Activated naive CD4-positive, alpha-beta T cell treated with anti-CD3 and anti-CD28 coated beads, Interleukin-2, amount 50 U/mL, for 24 hours (primary cell): ENCODE results near the gene SULF2.

ENCODE experiments used
- H3K27ac Mint-ChIP-seq: one replicate; pipeline ENCODE4 v1.8.0; 2021; ENCODE audit warnings: mild to moderate bottlenecking, mixed read lengths
- H3K27me3 Mint-ChIP-seq: one replicate; pipeline ENCODE4 v1.8.0; 2021; ENCODE audit warnings: mixed read lengths
- H3K36me3 Mint-ChIP-seq: one replicate; pipeline ENCODE4 v1.8.0; 2021; ENCODE audit warnings: mixed read lengths
- H3K4me1 Mint-ChIP-seq: one replicate; pipeline ENCODE4 v1.8.0; 2021; ENCODE audit warnings: mixed read lengths
- H3K4me3 Mint-ChIP-seq: one replicate; pipeline ENCODE4 v1.8.0; 2021; ENCODE audit warnings: mild to moderate bottlenecking, mixed read lengths
- H3K9me3 Mint-ChIP-seq: one replicate; pipeline ENCODE4 v1.8.0; 2021; ENCODE audit warnings: mixed read lengths

Gene SULF2

DNA sequence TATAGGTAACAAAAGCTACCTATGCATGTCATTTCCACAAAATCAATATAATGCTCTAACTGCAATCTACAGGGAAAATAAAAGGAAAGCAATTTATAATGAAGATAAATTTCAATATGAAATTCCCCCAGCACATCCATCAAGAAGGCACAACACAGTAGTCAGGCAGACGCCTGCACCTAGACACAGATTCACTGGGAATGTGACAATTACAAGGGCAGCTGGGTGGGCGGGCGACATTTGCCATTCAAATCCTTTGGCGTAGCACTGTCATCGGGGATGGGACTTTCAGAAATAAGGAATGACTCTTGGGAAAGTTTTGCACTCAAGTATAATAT is 60.4 kb downstream of the SULF2 start:
- H3K36me3 Mint-ChIP-seq = no peaks in the 10 kb centered on the region
- H3K4me1 Mint-ChIP-seq = peaks cover 46% of the 10 kb centered on the region
- H3K27ac Mint-ChIP-seq = no peak overlapping the region
- H3K9me3 Mint-ChIP-seq = no peaks in the 10 kb centered on the region
- H3K27me3 Mint-ChIP-seq = no peaks in the 10 kb centered on the region
- H3K4me3 Mint-ChIP-seq = no peak overlapping the region

DNA sequence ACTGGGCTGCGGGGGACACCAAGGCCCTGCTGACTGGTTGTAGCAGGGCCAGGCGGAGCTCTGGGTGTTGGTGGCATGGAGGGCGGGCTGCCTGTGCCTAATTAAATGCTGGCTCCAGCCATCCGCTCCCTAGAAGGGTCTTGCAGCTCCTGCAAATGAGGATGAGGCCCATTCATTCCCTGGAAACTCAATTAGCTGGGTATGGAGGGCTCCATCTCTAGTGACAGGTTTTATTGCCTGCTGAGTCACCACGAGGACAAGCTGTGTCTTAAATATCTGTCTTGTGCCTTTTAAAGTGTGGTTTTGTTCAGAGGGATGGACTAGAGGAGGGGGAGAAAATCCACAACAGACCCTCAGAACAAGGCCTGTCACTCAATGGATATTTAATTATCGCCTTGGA is 60.9 kb downstream of the SULF2 start:
- H3K27me3 Mint-ChIP-seq = no peaks in the 10 kb centered on the region
- peaks cover 44% of the 10 kb centered on the region for H3K4me1 Mint-ChIP-seq
- H3K4me3 Mint-ChIP-seq = no peak overlapping the region
- H3K9me3 Mint-ChIP-seq = no peaks in the 10 kb centered on the region
- no peaks in the 10 kb centered on the region for H3K36me3 Mint-ChIP-seq
- no peak overlapping the region for H3K27ac Mint-ChIP-seq

DNA sequence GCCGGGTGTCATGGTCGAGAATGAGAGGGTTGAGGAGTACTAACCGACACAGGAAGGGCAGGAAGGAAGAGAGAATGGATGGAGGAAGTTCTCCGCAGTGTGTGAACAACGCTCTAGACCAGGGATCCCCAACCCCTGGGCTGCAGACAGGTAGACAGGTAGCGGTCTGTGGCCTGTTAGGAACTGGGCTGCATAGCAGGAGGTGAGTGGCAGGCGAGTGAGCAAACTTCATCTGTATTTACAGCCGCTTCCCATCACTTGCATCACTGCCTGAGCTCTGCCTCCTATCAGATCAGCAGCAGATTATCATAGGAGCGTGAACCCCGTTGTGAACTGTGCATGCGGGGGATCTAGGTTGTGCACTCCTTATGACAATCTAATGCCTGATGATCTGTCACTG is 62.0 kb downstream of the SULF2 start:
- Mint-ChIP-seq H3K4me1 (peaks cover 33% of the 10 kb centered on the region), H3K27ac (no peak overlapping the region), H3K36me3 (no peaks in the 10 kb centered on the region), H3K4me3 (no peak overlapping the region), H3K27me3 (no peaks in the 10 kb centered on the region), H3K9me3 (no peaks in the 10 kb centered on the region)

DNA sequence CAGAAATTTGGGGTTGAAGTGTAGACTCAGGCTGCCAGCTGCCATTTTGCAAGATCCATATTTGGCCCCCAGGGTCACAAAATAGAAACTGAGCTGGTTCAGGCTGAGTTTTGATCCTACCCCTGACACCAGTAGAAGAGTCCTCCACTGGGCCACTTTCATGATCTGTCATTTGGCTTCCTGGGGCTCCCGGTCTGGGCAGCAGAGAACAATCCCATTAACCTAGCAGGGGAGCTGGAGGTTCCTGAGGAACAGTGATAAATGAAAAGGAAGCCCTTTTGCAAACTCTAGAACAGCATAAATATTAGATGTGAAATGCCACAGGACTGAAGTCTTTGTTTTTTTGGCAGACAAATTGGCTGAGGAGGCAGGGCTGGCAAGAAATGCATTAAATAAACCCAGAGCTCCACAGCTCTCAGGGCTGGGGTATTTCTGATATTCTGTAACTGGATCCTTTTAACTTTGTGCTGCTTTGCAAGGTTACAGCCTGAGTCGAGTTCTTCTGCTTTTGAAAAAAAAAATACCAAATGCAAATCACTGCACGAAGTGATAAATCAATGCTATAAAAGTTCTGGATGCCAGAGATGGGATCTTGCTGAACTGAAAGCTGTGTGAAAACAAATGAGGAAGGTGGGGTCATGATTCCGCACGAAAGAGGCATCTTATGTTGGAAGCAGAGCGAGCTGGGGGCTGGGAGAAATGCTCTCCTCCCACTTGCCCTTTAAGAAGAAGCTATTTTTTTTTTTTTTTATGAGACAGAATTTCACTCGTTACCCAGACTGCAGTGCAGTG is 64.4 kb downstream of the SULF2 start:
- Mint-ChIP-seq H3K9me3 (no peaks in the 10 kb centered on the region), H3K4me3 (no peak overlapping the region), H3K4me1 (peaks cover 8% of the 10 kb centered on the region), H3K36me3 (no peaks in the 10 kb centered on the region), H3K27ac (no peak overlapping the region), H3K27me3 (peaks cover under 1% of the 10 kb centered on the region)

DNA sequence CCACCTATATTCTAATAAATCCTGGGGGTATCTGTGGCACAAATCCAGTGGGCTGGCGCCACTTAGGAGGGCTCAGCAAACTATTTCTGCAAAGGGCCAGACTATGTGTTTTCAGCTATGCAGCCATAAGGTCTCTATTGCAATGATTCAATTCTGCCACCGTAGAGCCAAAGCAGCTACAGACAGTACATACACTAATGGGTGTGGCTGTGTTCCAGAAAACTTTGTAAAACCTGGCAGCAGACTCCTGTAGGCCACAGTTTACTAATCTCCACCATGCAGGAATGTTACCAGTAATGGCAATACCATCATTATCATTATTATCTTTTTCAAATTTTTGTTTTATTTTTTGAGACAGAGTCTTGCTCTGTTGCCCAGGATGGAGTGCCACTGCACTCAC is 65.7 kb downstream of the SULF2 start:
- Mint-ChIP-seq H3K4me3 (no peak overlapping the region), H3K4me1 (no peaks in the 10 kb centered on the region), H3K27ac (no peak overlapping the region), H3K27me3 (peaks cover 1% of the 10 kb centered on the region), H3K36me3 (no peaks in the 10 kb centered on the region), H3K9me3 (no peaks in the 10 kb centered on the region)

DNA sequence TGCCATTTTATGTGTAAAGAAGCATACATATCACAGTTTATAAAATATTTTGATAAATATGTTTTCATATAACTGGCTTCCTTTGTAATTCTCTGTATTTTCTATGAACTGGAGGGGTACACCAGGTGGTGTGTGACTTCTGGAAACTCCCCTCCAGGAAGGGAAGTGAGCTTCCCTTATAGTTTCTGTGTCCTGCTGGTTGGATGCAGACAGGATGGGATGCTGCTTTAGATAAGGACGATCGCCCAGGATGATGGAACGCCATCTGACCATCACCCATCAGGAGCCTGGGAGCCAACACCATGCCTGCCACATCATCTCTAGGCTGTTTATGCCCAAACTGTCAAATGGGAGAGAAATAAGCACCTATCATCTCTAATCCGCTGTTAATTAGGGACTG is 66.1 kb downstream of the SULF2 start:
- Mint-ChIP-seq H3K27ac (no peak overlapping the region), H3K9me3 (no peaks in the 10 kb centered on the region), H3K27me3 (peaks cover 1% of the 10 kb centered on the region), H3K4me1 (no peaks in the 10 kb centered on the region), H3K4me3 (no peak overlapping the region), H3K36me3 (no peaks in the 10 kb centered on the region)

DNA sequence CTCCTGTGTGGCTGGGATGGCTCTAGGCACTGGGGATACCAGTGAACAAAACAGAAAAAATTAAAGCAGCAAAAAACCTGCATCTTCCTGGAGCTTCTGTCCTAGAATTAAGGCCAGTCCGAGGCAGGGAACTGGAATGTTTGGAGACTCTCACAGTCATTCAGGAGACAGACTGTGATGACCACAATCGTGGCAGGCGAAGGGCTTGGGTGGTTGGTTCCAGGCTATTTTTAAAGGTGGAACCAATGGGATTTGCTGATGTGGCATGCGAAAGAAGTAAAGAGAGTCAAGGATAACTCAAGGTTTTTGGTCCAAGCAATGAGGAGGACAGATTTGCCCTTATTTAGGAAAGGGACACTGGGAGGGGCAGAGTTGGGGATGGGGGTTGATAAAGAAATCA is 66.9 kb downstream of the SULF2 start:
- no peaks in the 10 kb centered on the region for H3K4me1 Mint-ChIP-seq
- no peak overlapping the region for H3K27ac Mint-ChIP-seq
- H3K9me3 Mint-ChIP-seq = no peaks in the 10 kb centered on the region
- peaks cover 1% of the 10 kb centered on the region for H3K27me3 Mint-ChIP-seq
- no peaks in the 10 kb centered on the region for H3K36me3 Mint-ChIP-seq
- H3K4me3 Mint-ChIP-seq = no peak overlapping the region

DNA sequence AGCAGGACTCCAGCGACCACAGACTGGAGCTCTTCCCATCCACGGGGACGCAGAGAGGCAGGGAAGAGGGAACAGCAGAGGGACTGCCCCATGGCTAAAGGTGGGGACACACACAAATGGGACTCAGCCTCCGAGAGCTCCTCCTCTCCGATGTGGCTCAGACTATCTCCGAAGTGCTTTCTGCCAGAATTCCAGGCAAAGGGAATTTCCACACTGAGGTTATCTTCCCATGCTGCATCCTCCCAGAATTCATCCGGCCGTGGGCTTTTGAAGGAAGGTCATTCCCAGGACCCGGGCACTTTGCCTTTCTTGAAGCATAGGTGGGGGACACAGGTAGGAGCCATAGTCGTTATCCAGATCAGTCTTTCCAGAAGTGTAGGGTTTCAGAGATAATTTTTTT is 67.9 kb downstream of the SULF2 start:
- H3K27me3 Mint-ChIP-seq = peaks cover 1% of the 10 kb centered on the region
- H3K4me3 Mint-ChIP-seq = no peak overlapping the region
- no peaks in the 10 kb centered on the region for H3K36me3 Mint-ChIP-seq
- no peaks in the 10 kb centered on the region for H3K9me3 Mint-ChIP-seq
- no peaks in the 10 kb centered on the region for H3K4me1 Mint-ChIP-seq
- H3K27ac Mint-ChIP-seq = no peak overlapping the region

DNA sequence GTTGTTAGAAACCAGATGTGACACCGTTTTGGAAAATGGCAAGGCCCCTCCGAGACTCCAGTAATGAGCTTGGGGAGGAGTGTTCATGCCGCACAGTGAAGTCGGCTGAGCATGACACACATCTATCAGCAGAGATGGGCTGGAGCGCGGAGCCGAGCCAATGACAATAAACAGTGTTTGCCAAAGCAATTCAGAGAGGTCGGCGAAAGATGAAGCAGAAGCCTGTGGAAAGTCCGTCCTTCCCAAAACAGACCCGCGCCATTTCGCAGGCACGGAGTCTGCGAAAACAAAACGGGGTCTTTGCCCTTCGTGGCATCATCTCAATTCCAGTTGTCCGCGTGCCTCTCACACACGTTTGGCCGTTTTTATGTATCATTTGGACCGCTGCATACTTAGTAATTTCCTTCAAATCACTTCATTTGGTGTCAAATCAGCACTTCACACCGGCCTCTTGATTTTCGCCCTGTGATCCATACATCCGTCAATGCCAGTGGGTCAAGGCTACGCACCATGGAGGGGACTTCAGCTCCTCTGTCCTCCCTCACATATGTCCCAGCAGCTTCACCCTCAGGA is 71.3 kb downstream of the SULF2 start:
- Mint-ChIP-seq H3K27me3 (peaks cover 1% of the 10 kb centered on the region), H3K4me1 (no peaks in the 10 kb centered on the region), H3K4me3 (no peak overlapping the region), H3K27ac (no peak overlapping the region), H3K36me3 (no peaks in the 10 kb centered on the region), H3K9me3 (no peaks in the 10 kb centered on the region)

DNA sequence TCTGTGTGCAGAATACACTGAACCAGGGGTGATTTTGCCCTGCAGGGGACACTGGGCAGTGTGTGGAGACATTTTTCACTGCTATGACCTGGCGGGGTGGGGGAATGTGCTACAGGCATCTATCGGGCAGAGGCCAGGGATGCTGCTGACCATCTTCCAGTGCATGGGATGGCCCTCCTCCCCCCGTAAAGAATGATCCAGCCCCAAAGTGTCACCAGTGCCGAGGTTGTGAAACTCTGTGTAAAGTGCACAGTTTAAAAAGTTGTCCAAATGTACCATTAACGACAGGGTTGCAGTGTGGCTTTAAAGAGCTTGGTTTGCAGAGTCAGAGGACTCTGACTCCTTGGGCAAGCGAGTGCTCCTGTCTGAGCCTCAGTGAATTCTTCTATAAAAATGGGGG is 72.1 kb downstream of the SULF2 start:
- Mint-ChIP-seq H3K27me3 (peaks cover 1% of the 10 kb centered on the region), H3K36me3 (no peaks in the 10 kb centered on the region), H3K27ac (no peak overlapping the region), H3K9me3 (no peaks in the 10 kb centered on the region), H3K4me3 (no peak overlapping the region), H3K4me1 (no peaks in the 10 kb centered on the region)

DNA sequence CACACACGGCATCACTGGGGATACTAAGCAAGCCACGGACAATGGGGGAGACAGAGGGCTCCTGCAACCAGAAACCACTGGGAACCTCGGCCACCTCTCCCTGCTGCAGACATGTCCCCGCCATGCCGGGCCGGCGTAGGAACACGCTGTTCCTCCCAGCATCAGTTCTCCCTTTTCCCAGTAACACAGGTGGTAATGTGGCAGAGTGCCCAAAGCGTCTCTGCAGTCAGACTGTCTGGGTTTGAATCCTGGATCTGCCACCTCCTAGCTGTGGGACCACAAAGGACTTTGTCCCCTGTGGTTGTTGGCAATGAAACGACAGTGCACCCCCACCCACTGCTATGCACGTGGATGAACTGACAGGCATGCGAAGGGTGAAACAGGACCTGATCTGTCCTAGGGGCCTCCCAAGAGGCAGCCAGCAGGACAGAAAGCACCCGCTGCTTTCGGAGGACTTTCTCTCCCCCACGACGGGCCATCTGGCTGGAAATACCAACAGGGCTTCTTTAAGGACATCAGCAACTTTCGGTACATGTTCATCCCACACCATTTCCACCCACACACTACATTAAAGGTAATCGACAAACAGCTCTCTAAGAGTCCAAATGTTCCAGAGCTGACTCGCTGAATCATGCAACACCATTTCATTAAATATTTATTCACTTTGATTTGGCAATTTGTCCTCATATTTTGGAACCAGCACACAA is 74.1 kb downstream of the SULF2 start:
- peaks cover 1% of the 10 kb centered on the region for H3K27me3 Mint-ChIP-seq
- no peak overlapping the region for H3K4me3 Mint-ChIP-seq
- no peaks in the 10 kb centered on the region for H3K9me3 Mint-ChIP-seq
- no peaks in the 10 kb centered on the region for H3K4me1 Mint-ChIP-seq
- H3K27ac Mint-ChIP-seq = no peak overlapping the region
- no peaks in the 10 kb centered on the region for H3K36me3 Mint-ChIP-seq

DNA sequence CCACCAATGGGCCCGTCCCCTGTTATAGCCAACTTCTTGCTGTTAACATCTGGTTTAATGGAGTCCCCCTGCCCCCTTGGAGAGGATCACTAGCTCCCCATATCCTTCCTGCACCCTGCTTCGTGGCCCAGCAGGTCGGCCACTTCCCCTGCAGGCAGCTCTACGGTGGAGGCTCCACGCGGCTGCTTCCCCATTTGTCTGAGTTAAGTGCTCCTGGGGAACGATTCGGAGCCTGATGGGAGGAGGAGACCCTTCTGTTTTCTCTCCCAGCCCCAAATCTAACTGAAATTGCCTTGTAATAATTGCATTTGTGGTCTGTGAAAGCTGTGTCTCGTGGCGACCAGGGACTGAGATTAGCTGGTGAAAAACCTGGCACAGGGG is 74.6 kb downstream of the SULF2 start:
- Mint-ChIP-seq H3K27ac (no peak overlapping the region), H3K9me3 (no peaks in the 10 kb centered on the region), H3K27me3 (no peaks in the 10 kb centered on the region), H3K4me3 (no peak overlapping the region), H3K4me1 (no peaks in the 10 kb centered on the region), H3K36me3 (no peaks in the 10 kb centered on the region)

DNA sequence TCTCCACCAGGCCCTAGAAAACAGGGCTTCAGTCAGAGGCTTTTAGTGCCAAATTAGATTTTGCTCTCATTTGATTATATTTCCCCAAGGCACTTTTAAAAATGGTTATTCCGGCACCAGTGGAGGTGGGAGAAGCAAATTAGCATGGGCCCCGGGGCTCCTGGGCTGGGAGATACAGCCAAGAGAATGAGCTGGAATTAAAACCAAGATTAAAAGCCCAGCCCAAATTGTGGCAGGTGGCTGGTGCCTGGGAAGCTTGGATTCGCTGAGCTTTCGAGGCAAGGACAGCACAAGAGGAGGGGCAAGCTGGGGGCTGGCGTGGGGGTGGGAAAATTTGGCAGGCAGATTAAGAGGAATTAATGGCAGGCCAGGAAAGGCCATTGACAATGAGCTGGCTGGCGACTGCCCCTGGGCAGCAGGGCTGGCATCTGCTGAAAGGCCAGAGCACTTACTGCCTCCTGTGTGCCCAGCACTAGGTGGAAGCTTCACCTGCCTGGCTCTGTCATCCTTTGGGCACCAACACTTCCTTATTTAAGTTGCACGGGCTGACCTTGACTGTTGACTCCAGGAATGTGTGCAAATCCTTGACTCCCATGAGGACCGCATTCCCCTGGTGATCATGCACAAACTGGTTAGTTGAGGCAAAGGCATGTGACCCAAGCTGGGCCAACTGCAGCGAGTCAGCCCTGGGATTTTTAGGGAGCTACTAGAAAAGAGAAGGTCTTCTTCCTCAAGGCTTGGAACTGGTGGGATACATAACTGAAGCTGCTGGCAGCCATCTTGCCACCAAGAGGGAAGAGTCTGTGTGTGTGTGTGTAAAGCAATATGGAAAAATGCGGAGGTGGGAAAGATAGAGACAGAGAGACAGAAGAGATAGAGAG is 76.1 kb downstream of the SULF2 start:
- Mint-ChIP-seq H3K9me3 (no peaks in the 10 kb centered on the region), H3K4me3 (no peak overlapping the region), H3K27me3 (no peaks in the 10 kb centered on the region)

DNA sequence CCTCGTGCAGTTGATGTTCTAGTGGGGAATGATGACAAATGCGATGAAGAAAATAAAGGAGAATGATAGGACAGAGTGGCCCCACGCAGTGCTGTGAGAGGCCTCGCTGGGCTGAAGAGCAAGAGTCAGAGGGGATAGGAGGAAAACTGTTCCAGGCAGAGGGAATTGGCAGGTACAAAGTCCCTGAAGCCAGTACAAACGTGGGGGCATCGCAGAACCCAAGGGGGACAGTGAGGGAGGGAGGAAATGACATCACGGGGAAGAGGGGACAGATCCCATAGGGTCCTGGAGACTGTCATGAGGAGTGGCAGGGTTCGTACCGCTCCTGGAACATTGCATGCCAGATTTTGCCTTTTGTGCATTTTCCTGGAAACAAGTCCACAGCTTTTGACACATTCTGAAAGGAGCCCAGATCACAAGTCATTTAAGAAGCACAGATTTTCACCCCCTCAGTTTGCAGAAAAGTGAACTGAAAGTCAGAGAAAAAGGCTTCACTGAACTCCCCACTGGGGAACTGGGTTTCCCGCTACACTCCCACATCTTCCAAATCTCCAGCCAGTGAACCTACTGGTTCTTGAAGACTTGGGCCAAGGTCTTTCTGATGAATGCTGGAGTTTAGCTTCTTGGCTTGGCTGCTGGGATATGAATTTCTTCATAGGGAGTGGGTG is 77.0 kb downstream of the SULF2 start:
- no peak overlapping the region for H3K4me3 Mint-ChIP-seq
- no peak overlapping the region for H3K27ac Mint-ChIP-seq
- H3K9me3 Mint-ChIP-seq = no peaks in the 10 kb centered on the region
- no peaks in the 10 kb centered on the region for H3K36me3 Mint-ChIP-seq
- no peaks in the 10 kb centered on the region for H3K27me3 Mint-ChIP-seq
- H3K4me1 Mint-ChIP-seq = no peaks in the 10 kb centered on the region

More for the DNA sequence above, 76.1 kb downstream of the SULF2 start:
- Mint-ChIP-seq H3K27ac (no peak overlapping the region), H3K4me1 (no peaks in the 10 kb centered on the region), H3K36me3 (no peaks in the 10 kb centered on the region)

DNA sequence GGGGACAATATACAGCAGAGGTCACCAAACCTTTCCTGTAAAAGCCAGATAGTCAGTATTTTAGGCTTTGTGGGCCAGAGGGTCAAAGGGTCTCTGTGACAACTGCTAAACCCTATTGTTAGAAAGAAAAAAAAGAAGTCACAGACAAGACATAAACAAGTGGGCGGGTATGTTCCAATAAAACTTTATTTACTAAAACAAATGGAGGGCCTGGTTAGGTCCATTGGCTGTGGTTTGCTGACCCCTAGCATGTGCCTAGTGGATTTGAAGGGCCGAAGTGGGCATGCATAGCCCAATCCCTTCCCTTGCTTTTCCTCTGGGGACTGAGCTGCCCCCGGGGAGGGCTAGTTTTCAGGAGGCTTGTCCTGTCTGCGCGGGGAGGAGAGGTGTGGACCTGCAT is 78.9 kb downstream of the SULF2 start:
- H3K27ac Mint-ChIP-seq = no peak overlapping the region

More for the DNA sequence above, 78.9 kb downstream of the SULF2 start:
- Mint-ChIP-seq H3K4me1 (no peaks in the 10 kb centered on the region), H3K36me3 (no peaks in the 10 kb centered on the region), H3K27me3 (no peaks in the 10 kb centered on the region), H3K9me3 (no peaks in the 10 kb centered on the region), H3K4me3 (no peak overlapping the region)
